HT1080 (cell line): ENCODE data around the gene KCNN4. TPM values are rescaled to one million over a fixed set of nuclear protein-coding genes. Genes with fewer than 3 reads are reported as not detected.
"Not testable (repeated sequence)": the region's sequence is repeated elsewhere in the genome, so short reads cannot be mapped to it uniquely, and the experiment has no call there.

ENCODE experiments used
- DNase-seq: peaks from one replicate; pipeline ENCODE4 v3.0.0-alpha.2; 2015; ENCODE audit warnings: low read depth
- polyA plus RNA-seq, 2 experiments: library from polyadenylated mRNA; depleted of rRNA; stranded (reverse); fragments of >200 nt; gene quantifications; 2 replicates each; pipeline ENCODE4 v1.2.3, GENCODE V29; 2015
- total RNA-seq: library from RNA; depleted of rRNA; stranded (reverse); fragments of >200 nt; shearing (Covaris generic); gene quantifications from 2 replicates; pipeline ENCODE4 v1.2.3, GENCODE V29; 2014; rRNA removed

The KCNN4 gene
- 108 and 120 TPM in 2 replicates for total RNA-seq
- 97.7 and 101 TPM in 2 replicates for polyA plus RNA-seq (2015; cell fraction: cytosol; rRNA removed)
- 290 and 312 TPM in 2 replicates for polyA plus RNA-seq (2015; cell fraction: nucleus; rRNA removed)

DNA sequence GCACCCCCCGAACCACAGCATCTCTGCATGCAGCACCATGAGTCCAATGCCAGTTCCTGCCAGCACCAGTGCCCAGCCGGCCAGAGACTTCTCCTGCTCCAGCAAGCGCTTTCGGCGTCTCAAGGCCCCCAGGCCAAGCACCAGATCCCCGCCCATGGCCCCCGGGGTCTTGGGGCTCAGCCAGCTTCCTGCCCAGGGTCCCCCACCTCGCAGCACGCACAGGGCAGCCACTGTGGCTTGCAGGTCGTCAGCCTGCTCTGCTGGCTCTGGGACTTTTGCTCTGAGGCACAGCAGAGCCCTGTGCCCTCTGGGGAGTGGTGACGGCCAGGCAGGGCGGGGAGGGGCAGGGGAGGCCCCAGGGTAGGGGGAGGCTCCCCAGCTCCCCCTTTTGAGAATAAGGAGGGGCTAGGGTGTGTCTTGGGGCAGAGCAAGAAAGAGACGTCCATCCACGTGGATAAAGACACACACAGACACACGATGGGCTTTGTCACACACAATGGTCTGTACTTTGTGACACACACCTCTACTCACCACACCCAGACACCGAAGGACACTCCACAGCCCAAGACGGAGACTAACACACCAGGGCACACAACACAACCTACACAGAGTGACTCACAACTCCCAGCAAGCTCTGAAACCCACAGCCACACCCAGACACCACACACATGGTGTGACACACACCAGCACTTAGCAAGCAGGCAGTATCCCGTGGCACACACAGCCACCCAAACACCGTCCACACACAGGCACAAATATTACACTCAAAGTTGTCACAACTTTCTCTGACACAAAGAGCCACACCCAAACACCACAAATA is at the start of gene KCNN4:
Gene KCNN4, minus strand, starts transcription at position 268 of the 820 bp plus-strand sequence. Its CDS starts 112 bp downstream, at position 156.
- peak; percentile 92 for DNase-seq

DNA sequence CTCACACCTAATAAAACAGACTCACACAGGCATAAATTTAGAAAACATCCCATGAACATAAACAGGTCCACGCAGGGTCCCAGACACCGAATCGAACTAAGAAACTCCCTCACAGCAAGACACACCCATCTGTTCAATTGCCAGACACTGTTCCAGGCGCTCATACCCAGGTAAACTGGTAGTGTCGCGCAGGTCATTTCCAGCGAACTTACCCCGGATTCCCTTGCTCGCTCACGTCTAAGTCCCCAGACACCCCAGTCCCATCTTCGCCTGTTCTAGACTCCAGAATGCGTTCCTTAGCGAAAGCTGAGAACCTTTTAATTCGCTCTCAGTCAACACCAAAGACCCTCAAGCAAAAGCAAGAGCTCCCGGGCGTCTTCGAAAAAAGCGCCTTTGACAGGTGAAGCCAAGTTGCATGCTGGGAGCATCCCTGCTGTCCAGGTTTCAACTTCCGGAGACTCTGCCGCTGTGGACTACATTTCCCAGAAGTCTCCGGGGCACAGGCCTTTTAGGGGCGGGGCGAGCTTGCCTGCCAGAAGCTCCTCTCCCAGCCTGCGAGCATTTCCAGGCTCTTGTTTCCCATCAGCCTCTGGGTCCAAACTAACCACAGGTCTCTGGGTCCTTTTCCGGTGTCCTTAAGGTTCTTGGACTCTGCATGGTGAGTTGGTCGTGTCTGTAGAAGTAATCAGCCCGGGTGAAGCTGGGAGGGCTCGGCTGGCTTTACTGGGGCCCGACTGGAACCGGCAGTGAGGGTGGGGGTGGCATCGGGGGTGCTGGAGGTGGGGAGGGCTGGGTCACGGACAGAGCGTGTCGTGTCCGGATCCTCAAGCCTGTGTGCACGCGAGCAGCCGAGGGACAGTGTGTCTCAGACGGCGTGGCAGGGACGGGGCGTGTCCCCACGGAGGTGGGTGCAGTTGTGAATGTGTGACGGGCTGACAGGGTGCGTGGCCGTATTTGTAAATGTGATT is 46.3 kb upstream of the KCNN4 start, which contains the start of gene ZNF283:
Gene ZNF283, plus strand, starts transcription at position 535 of the 968 bp plus-strand sequence. CDS start 6,184 bp downstream, outside the sequence.
- DNase-seq, result peak; percentile 86

DNA sequence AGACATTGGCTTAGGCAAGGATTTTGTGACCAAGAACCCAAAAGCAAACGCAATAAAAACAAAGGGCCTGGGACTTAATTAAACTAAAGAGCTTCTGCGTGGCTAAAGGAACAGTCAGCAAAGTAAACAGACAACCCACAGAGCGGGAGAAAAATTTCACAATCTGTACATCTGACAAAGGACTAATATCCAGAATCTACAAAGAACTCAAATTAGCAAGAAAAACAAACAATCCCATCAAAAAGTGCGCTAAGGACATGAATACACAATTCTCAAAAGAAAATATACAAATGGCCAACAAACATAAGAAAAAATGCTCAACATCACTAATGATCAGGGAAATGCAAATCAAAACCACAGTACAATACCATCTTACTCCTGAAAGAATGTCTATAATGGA is 43.8 kb upstream of the KCNN4 start:
- not testable (repeated sequence) for DNase-seq

DNA sequence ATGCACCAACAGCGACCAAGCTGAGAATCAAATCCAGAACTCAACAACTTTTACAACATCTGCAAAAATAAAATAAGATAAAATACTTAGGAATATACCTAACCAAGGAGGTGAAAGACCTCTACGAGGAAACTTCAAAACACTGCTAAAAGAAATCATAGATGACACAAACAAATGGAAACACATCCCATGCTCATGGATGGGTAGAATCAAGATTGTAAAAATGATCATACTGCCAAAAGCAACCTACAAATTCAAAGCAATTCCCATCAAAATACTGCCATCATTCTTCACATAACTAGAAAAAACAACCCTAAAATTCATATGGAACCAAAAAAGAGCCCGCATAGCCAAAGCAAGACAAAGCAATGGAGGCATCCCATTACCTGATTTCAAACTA is 43.1 kb upstream of the KCNN4 start:
- DNase-seq, result not testable (repeated sequence)

DNA sequence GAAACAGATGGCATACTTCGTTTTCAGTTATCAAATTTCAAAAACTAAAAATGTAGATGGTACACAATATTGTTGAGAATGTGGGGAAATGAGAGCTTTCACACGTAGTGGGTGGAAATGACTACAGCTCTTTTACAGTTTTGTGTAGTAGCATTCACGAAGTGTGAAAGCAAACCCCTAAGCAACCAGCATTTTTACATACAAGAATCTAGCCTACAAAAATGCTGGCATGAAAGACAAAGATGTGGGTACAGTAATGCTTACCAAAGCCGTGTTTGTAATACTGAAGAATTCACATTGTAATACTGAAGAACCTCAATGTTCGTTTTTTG is 40.1 kb upstream of the KCNN4 start:
- DNase-seq, result no peak

DNA sequence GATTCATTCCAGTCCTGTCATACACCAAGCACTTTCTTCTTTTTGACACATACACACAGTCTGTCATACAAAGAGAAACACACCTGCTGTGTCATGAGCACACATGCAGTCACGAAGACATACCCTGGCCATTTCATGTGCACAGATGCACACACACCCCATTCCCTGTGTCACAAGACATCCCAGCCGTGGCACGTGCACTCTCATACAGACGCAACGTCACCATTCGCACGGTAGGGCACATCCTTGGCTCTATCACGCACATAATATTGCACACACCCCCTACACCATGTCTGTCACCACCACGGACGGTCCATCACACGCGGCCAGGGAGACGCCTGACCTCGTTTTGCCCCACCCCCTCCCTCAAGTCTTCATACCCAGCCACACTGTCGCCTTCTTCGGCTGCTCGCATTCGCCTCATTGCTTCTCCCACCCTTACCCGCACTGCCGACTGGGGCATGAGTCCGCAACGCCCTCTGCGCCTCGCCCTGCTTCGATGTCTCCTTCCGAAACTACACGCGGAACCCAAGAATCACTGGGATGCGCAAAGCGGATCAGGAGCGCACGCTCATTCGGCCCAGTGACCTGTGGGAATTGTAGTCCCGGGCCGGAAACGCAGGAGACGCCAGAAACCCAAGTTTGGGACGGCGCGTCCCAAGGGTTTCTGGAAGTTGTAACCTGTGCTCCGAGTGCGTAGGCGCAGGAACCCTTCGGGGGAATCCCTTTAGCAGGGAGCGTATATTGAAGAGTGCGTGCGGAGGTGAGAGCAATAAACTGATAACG is 39.5 kb upstream of the KCNN4 start:
- DNase-seq, result no peak

DNA sequence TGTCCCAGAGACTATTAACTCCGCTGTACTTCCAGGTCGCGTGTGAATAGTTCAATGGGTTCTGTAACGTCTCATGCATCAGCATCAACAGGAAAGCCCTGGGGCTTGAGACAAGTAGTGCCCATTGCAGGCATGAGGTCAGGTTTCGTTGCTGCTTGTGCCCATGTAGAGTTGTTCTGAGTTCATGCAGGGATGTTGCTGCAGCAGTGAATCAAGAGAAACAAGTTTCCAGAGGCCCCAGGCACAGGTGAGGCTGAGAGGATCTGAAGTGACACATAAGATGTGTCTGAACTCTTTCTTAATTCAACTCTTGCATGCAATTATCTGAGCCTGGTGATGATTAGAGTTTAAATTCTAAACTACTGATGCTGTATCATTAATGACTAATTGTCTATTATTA is 37.7 kb upstream of the KCNN4 start:
- no peak for DNase-seq

DNA sequence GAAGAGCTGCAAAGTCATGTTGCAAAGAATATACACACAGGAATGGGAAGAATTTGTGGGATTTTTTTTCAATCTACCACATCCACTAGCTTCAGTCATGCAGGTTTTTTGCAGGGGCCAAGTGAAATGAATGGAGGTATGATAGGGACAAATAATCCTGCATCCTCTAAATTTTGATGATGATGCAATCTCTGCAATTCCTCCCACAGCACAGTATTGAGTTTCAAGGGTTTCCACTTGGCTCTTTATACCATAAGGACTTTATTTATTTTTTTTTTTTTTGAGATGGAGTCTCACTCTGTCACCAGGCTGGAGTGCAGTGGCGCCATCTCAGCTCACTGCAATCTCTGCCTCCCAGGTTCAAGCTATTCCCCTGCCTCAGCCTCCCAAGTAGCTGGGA is 36.7 kb upstream of the KCNN4 start:
- not testable (repeated sequence) for DNase-seq

DNA sequence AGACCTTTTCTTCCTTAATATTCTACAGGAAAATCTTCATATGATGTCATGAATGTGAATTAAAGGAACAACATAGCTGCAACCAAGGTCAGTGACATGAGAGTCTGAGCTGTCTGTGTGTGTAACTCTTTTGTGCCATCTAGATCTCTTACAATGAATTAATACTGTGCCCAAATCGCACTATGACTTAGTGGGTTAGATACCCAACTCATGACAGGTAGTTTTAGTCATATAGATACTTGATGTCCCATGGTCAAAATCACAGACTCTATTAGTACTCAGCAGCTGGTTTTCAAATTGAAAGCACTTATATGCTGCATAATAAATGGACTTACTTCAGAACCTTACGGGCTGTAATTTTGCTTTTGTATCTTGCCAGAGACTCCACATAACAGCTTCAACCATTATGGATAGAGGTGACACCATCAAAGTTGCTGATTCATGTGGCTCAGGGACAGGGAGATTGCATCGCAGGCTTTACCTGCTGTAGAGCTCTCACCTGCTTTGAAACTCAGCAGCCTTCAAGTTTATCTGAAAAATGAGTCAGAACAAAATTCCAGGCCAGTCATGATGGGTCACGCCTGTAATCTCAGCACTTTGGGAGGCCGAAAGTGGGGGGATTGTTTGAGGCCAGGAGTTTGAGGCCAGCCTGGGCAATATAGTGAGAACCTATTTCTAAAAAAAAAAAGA is 34.0 kb upstream of the KCNN4 start:
- DNase-seq, result no peak

DNA sequence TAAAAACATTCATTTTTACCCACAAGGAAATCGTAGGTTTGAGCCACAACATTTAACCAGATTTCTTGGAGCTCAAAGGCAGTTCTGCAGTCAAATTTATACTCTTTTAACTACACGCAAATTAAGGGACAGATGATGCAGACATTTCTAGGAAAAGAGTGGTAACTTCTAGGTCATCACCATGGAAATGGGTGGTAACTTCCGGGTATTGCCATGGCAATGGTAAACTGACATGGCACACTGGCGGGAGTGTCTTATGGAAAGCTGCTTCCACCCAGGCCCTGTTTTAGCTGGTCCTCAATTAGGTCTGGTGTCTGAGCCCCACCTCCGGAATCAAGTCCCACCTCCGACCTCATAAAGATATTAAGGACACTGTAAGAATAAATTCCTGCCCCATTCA is 31.9 kb upstream of the KCNN4 start:
- no peak for DNase-seq

DNA sequence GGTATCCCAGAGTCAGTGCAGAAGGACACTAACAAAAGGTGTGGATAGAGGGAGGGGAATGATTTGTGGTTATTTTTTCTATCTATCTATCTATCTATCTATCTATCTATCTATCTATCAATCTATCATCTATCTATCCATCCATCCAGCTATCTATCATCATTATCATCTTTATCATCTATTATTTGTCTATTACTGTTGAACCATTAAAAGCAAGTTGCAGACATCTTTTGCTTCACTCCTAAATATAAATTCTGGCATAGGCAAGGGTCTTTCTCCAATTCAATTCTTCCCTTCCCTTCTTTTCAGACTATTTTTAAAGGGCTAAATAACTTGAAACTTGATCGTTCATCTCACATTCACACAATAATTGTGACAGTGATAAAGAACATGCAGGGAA is 31.5 kb upstream of the KCNN4 start:
- DNase-seq, result no peak

DNA sequence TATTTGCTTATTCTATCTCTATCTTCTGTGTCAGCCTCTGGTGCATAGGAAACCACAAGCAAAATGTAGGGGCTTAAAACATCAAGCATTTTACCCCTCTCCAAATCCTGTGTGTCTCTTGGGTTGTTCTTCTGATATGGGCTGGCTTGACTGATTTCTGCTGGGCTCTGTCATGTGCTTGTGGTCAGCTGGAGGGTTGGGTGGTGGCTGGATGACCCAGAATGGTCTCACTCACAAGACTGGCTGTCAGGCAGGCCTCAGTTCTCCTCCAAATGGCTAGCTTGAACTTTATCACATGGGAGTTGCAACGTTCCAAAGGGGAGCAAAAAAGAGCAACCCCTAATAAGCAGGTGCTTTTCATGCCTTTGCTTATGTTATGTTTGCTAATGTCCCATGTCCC is 31.1 kb upstream of the KCNN4 start:
- DNase-seq, result no peak

DNA sequence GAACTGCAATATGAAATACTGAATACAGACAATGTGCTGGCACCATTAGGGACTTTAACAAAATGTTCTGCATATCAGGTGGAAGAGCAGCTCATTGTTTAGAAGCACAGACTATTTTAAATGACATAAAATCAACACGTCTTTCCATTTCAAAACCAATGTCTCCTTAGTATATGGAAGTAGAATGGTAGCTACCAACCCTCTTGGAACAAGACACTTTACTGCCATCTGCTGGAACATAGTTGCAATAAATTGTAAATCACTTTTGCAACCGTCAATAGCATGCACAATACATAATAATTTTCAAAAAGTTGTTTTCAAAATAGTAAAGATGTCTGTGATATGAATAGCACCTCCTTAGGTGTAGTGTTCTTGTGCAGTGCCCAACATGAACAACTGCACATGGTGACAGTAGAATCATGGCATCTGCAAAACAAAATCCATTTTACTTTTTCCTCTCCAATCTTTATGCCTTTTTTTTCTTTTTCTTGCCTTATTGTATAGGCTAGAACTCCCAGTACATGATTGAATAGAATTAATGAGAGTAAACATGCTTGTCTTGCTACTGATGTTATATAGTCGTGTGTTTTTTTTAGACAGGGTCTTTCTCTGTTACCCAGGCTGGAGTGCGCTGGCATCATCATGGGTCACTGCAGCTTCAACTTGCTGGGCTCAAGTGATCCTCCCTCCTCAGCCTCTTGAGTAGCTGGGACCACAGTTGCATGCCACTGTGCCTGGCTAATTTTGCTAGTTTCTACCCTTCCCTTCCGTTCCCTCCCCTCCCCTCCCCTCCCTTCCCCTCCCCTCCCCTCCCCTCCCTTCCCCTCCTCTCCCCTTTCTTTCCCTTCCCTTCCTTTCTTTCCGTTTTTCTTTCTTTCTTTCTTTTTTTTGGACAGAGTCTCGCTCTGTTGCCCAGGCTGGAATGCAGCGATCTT is 29.3 kb upstream of the KCNN4 start:
- DNase-seq, result peak; percentile 55

DNA sequence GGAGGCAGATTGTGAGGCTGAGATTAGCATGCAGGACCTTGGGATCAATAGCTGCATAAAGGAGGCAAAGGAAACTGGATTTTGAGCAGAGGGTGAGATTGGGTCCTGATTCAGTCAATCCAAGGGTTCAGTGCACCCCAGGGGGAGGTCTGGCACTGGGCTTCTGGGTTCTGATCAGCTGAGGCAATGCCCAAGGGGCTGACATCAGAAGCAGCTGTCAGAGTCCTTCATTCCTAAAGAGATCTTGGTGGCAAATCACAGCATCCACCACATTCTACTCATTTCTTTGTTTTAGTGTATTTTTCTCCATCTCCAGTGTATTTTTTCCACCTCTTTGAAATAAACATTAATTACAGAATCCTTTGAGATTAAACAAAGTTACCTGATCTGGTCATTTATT is 26.9 kb upstream of the KCNN4 start:
- DNase-seq, result no peak

DNA sequence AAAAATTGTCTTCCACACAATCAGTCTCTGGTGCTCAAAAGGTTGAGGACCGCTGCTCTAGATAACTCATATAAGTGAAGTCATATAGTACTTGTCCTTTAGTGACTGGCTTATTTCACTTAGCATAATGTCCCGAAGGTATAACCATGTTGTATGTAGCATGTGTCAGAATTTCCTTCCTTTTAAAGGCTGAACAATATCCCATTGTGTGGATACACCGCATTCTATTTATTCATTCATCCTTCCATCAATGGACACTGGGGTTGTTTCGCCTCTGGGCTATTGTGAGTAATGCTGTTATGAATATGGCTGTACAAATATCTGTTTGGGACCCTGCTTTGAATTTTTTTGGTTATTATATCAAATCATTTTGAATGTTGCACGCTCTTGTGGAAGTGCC is 26.1 kb upstream of the KCNN4 start:
- peak; percentile 61 for DNase-seq

DNA sequence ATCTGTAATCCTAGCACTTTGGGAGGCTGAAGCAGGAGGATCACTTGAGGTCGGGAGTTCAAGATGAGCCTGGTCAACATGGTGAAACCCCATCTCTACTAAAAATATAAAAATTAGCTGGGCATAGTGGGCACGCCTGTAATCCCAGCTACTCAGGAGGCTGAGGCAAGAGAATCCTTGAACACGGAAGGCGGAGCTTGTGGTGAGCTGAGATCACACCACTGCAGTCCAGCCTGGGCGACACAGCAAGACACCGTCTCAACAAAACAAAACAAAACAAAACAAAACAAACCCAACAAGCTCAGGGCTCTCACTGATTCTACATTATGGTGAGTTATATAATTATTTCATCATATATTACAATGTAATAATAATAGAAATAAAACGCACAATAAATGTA is 25.6 kb upstream of the KCNN4 start:
- not testable (repeated sequence) for DNase-seq

DNA sequence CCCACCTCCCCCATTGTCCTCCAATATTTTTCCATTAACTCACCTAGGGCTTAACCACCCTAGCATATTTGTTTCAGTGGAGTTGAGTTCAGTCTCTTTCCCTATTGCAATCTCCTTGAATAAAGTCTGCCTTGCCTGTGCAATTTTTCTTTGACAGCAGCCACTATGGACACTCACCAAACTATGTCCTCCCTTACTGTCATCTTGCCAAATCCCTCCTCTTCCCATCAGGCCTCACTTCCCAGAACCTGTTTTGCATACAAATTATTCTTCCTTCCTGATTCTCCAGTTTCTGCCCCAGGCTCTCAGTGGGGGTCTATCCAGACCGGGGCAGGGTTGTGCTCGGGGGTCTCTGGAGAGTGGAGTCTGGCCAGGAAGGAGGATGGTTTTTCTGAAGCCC is 23.7 kb upstream of the KCNN4 start:
- DNase-seq, result no peak

DNA sequence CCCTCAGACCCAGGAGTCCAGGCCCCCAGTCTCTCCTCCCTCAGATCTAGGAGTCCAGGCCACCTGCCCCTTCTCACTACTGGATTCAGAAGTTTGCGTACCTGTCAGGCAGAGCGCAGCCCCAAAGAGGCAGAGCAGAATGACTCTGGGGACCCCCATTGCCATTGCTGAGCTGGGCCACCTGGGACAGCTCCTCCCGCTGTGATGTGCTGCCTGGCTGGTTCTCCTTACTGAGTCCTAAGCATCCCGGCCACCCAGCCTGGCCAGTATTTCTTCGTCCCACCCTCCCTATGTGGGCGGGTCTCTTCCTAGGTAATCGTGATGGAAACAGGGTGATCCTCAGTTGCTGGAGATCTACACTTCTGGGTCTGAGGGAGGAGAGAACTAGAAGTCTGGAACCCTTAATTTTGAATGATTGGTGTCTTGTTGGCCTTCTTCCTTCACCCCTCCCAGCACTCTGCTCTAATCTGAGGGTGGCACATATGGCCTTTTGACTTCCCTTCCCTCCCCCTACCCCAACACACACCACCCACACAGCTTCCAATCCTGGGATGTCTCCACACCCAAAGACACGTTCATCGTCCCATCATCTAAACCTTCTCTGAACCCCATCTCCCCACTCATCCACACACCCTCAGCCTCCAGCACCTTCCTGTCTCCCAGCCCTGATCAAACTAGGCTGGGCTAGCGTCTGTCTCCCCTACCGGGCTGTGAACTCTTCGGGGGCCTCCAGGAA is 21.6 kb upstream of the KCNN4 start, which contains the start of gene LYPD5:
Gene LYPD5, minus strand, starts transcription at position 232 of the 736 bp plus-strand sequence. Its CDS starts 67 bp downstream, at position 165.
- DNase-seq, result no peak
